HG02938 (cell line): ENCODE results near the gene SLC25A29.

Source experiments
- ATAC-seq: cut with Tn5 transposase; IDR thresholded peaks from one replicate; pipeline ENCODE4 v1.9.1; 2021; ENCODE audit warnings: mild to moderate bottlenecking, moderate library complexity; ENCODE audit not compliant: unreplicated experiment

The SLC25A29 gene

DNA sequence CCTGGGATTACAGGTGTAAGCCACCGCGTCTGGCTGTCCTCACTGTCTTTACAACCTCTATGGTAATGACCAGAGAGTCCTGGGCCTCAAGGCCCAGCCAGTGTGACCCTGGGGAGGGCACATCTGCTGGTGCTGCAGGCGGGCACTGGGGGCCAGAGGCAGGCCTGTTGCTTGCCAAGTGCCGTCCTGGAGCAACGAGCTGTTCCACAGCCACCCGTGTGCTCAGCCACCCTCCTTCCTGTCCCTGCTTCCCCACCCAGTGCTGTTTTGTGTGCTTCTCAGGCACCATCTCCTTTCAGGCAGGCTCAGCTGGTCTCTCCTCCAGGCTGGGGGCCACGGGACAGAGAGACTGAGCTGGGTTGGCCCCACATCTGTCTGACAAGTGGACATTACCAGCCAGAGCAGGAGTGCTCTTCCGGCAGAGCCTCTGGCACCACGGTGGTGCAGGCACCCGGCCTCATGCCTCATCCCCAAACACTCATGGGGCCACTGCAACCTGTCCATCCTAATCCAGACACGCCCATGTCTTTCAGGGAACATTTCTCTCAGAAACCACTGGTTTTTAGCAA lies 25.9 kb upstream of the SLC25A29 start:
- ATAC-seq, result no peak

- ATAC-seq, result no peak
These were observed 24.2 kb upstream of the SLC25A29 start for GRCh38 chr14:100330388-100330931.

GRCh38 chr14:100330007-100330344 lies 23.7 kb upstream of the SLC25A29 start:
- no peak for ATAC-seq

- ATAC-seq, result no peak
These were observed 23.2 kb upstream of the SLC25A29 start for GRCh38 chr14:100329233-100330006.

GRCh38 chr14:100328495-100329163 lies 22.4 kb upstream of the SLC25A29 start:
- no peak for ATAC-seq

DNA sequence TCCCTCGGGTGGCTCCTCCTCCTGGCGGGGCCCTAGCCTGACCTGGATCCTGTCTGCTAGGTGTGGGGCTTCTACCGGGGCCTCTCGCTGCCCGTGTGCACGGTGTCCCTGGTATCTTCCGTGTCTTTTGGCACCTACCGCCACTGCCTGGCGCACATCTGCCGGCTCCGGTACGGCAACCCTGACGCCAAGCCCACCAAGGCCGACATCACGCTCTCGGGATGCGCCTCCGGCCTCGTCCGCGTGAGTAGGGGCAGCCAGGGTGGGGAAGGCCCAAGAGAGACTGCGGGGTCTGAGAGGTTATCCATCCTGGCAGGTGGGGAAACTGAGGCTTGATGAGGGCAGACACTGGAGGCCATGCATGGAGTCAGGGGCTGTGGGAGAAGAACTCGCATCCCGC lies 20.9 kb upstream of the SLC25A29 start:
- no peak for ATAC-seq

DNA sequence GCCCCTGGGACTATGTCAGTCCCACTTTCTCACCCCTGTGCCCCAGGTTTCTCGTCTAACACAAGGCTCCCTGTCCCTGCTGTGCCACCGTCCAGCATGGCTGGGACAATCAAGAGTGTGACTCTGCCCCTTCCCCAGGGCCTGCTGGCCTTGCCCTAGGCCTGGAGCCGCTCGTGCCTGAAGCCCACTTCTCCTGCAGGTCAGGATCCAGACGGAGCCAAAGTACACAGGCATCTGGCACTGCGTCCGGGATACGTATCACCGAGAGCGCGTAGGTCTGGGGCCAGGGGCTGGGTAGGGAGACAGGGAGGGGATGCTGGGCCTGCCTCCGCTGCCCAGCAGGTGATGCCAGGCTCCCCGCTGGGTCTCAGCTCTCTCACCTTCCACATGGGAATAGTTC lies 19.7 kb upstream of the SLC25A29 start:
- ATAC-seq, result no peak

DNA sequence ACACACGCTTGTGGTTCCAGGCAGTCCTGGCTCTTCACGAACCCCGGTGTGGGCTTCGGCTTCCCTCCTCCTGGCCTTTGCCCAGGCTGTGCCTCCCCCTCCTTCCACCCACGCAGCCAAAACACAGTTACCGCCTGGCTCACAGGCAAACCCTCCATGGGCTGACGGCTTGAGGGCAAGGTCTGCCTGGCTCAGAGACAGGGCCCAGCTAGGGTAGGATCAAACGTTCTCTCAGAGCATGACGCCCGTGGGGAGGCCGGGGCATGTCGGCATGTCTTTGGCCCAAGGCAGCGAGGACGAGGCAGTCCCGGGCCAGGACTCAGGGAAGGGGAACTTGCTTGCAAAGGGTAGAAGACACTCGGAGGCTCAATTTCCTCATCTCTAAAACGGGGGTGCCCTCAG lies 19.0 kb upstream of the SLC25A29 start:
- no peak for ATAC-seq

DNA sequence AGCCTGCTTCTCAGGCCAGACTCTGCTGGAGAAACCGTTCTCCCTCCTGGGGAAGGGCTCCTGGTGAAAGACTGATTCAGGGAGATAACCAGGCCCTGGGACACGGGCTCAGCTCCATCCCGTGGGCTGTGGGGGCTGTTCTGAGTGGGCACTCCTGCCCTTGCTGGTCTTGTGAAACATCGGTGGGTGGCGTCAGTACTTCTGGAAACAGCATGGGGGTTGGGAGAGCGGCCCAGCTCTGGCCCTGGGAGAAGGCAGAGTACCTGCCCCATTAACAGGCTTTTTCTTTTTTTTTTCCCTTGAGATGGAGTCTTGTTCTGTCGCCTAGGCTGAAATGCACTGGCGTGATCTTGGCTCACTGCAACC lies 17.7 kb upstream of the SLC25A29 start:
- ATAC-seq, result no peak

DNA sequence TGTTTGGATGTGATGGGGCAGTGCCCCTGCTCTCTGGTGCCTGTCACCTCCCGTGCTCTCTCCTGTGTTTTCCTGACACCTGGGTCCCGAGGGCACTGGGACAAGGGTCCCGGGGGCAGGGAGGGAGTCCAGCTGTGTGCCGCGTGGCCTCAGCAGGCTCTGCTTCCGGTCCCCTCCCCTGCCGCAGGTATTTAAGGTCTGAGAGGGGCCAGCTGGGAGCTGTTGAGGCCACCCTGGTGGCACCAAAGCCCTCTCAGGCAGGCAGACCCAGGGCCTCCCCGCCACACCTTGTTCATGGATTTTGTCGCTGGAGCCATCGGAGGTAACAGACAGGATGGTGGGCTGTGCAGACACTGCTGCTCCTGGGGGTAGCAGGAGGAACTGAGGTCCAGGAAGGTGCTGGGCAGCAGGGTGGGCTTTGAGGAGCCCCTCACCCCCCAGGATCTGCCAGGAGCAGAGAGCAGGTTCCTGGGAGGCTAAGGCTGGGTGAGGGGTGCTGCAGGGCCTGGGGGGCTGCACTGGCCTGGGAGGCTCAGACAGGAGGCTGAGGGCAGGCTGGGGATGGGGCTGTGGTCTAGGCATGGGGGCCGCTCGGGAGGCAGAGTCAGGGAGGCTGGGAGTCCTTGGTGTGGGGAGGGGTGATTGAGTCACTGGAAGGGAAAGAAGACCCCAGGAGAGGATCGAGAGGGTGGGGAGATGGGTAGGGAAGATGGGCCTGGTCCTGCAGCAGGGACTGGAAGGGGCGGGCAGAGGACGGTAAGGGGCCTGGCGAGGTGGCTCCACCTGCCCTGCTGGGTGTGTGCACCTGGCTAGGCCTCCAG lies 17.1 kb upstream of the SLC25A29 start, which contains the start of gene SLC25A47:
Gene SLC25A47 (plus strand): TSS at position 219 of the 821 bp plus-strand sequence. CDS start 76 bp downstream, at position 295.
- no peak for ATAC-seq

DNA sequence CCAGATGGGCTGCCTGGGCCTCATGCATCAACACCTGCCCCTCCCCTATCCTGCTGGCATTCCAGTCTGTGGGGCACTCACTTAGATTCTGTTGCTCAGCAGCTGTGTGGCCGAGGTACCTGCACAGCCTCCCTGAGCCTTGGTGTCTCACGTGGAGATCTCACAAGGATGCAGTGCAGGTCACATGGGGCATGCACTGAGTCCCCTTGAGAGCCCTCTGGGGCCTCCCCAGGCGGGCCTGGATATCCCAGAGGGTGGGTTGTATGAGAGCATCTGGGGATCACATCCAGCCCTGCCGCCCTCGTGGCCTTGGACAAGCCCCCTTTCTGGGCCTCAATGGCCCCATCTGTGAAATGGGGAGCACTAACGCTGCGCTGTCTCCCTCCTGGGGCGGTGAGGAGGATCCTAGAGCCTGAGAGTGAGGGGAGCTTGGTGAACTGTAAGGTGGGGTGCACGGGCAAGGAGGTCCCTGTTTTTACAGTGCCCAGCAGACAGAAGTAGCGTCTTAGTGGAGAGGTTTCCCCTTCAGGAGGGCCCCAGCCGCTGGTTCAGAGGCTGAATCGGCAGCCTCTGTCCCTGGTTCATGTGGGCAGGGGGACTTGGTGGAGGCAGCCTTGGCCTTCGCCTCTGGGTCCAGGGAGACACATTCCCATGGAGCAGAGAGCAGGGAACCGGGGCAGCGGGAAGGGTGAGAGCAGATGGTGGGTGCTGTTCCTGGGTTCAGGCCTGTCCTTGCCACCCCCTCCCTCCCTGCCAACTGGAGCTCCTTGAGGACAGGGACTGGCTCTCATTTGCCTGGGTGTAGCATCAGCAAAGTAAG lies 16.1 kb upstream of the SLC25A29 start:
- no peak for ATAC-seq

DNA sequence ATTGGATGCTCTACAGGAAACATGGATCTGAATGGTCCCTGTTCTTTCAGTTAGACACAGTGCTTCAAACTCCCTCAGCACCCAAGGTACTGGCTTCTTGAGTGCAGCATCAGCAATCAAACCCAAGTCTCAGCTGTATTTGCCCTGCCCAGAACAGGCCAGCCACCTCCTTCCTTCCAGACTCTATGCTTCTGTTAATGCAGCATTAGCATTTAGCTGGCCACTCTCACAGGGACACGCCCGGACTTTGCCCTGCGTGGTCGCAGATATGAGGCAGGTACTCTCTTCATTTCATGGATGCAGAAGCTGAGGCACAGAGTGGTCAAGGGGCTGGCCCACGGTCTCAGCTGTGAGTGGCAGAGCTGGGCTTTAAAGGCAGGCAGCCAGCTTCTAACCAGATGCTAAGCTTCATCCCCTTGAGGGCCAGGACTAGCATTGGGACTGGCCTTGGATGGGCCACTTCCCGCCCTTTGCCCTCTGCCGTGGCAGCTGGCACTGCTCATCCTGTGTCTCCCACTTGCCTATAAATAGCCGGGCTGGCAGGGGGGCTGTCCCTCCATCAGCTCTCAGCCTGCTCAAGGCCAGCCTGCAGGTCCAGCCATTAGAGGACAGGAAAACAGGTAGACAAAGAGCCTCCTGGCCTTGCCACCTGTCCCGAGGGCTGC lies 15.4 kb upstream of the SLC25A29 start:
- no peak for ATAC-seq

- no peak for ATAC-seq
These were observed 14.1 kb upstream of the SLC25A29 start for GRCh38 chr14:100320157-100320856.

GRCh38 chr14:100317912-100318808 lies 11.9 kb upstream of the SLC25A29 start:
- ATAC-seq, result peak; percentile 75

DNA sequence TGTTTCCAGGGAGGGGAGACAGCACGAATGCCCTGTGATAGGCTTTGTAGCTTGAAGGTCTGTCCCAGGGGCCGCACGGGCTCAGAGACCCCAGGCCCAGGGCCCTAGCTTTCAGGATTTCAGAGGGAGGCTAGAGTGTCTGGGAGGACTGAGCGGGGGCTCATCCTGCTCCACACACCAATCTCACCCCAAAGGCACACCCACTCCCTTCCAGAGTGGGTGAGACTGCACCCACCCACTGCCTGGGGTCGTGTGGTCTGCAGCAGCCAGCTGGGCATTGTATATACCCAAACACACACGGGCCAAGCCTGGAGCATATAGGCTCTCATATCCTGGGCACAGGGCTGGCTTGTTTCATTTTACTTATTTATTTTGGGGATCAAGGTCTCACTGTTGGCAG lies 11.1 kb upstream of the SLC25A29 start:
- ATAC-seq, result no peak

DNA sequence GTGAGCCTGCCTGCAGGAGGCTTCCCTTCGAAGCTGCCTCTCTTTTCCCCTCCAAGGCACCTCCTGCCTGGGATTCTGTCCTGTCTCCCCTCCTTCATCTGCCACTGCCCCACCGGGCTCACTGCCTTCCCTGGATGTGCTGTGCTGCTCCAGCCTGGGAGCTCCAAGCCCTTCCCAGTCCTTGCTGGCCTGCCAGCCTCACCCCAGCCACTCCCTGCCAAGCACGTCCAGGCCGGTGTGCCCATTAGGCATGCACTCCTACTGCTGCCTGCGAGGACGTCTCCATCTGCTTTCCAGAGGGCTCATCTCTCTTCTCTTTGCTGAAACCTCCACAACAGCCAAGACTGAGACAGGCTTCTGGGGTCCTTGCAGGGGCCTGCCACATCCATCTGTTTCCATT lies 8.5 kb upstream of the SLC25A29 start:
- no peak for ATAC-seq

GRCh38 chr14:100313464-100314230 lies 7.4 kb upstream of the SLC25A29 start:
- no peak for ATAC-seq
